ELR (cell line): Measurements from ENCODE around the gene ZNF334.

Experiments
- DNase-seq: peaks from one replicate; pipeline ENCODE4 v3.0.0-alpha.2; 2015; ENCODE audit warnings: low read depth

The ZNF334 gene

GRCh38 chr20:46512943-46513844 lies at the start of gene ZNF334:
ZNF334 (minus strand) TSS chr20:46513559; CDS start chr20:46512102, 1,457 bp downstream.
- DNase-seq = peak; percentile 15

- DNase-seq = peak; percentile 78
These were observed 49.2 kb upstream of the ZNF334 start for GRCh38 chr20:46562373-46563169.

- no peak for DNase-seq
These were observed 48.6 kb upstream of the ZNF334 start for GRCh38 chr20:46562009-46562372.

GRCh38 chr20:46559685-46560440 lies 46.5 kb upstream of the ZNF334 start:
- no peak for DNase-seq

- DNase-seq = no peak
These were observed 45.6 kb upstream of the ZNF334 start for GRCh38 chr20:46559001-46559400.

GRCh38 chr20:46558511-46558959 lies 45.2 kb upstream of the ZNF334 start:
- peak; percentile 97 for DNase-seq

GRCh38 chr20:46557231-46557956 lies 44.0 kb upstream of the ZNF334 start:
- peak; percentile 76 for DNase-seq

- no peak for DNase-seq
These were observed 42.1 kb upstream of the ZNF334 start for GRCh38 chr20:46555370-46555956.

GRCh38 chr20:46554828-46555227 lies 41.5 kb upstream of the ZNF334 start:
- no peak for DNase-seq

- DNase-seq = no peak
These were observed 40.6 kb upstream of the ZNF334 start for GRCh38 chr20:46553926-46554325.

- peak; percentile 33 for DNase-seq
These were observed 39.4 kb upstream of the ZNF334 start for GRCh38 chr20:46552460-46553420.

- no peak for DNase-seq
These were observed 38.4 kb upstream of the ZNF334 start for GRCh38 chr20:46551522-46552381.

GRCh38 chr20:46550461-46550860 lies 37.1 kb upstream of the ZNF334 start, which contains the start of gene OCSTAMP:
OCSTAMP (minus strand) TSS chr20:46550654; CDS start chr20:46550560, 94 bp downstream.
- no peak for DNase-seq

- DNase-seq = no peak
These were observed 36.0 kb upstream of the ZNF334 start for GRCh38 chr20:46549188-46549972.

GRCh38 chr20:46548688-46549087 lies 35.3 kb upstream of the ZNF334 start:
- no peak for DNase-seq

GRCh38 chr20:46547995-46548394 lies 34.6 kb upstream of the ZNF334 start:
- DNase-seq = no peak

- DNase-seq = no peak
These were observed 33.6 kb upstream of the ZNF334 start for GRCh38 chr20:46546936-46547335.

- DNase-seq = no peak
These were observed 32.9 kb upstream of the ZNF334 start for GRCh38 chr20:46546298-46546697.
